ENCODE measurements around the gene ABI2.

DNA sequence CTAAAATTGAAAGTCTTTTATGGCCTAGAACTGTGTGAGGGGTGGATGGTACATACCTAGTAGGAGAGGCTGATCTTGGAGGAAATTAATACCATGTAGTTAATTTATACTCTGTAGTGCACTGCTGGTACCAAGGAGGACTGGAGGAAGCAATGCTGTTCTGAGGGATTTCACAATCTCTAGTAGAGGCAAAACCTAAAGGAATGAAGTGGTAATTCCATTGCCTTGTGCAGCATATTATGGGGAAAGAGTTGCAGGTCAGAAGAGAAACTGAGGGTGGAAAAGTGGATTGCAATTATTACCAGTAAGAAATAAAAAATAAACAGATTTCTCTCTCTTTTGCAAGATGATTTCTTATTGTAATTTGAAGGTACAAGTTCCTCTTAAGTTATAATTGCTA, 2.2 kb downstream of the ABI2 start:
- TF ChIP-seq POLR2A (IDR thresholded peaks at IDR 0.05; ENCODE audit: low read depth, low read length) = no peak
- no peak for TF ChIP-seq CTCF (conservative IDR thresholded peaks at IDR 0.05; ENCODE audit: low read depth, low read length)
